ENCODE data around the gene SLC25A52. TPM values are rescaled to one million over a fixed set of nuclear protein-coding genes. Genes with fewer than 3 reads are reported as not detected.
"Not testable (repeated sequence)": the region's sequence is repeated elsewhere in the genome, so short reads cannot be mapped to it uniquely, and the experiment has no call there.

The SLC25A52 gene
- polyA plus RNA-seq, 3 donors: 0.21 to 0.44 TPM; not detected in 1

DNA sequence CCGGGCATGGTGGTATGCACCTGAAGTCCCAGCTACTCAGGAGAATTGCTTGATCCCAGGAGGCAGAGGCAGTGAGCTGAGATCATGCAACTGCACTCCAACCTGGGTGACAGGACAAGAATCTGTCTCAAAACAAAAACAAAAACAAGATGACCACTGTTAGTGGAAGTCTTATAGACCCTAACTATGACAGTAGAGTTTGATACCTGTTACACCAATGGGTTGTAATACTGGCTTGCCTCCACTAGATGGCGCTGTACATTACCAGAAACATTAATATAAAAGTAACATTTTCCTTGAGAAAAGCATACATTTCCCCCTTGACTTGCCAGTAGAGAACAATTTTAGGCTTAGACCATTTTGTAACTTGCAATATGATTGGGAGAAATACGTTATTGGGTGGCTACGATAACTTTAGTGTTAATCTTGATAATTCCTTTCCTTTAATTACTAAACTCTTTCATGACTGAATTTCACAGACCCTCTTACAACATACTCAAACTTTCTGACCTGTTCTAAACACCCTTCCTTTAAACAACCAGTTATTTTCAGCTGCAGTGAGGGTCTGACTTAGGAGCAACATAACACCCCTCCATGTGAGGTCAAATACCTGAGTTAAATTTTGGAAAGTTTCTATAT is 19.5 kb downstream of the SLC25A52 start:
- no peak for DNase-seq (ENCODE audit: low read depth in 3 of 3, low spot score in 2 of 3)

DNA sequence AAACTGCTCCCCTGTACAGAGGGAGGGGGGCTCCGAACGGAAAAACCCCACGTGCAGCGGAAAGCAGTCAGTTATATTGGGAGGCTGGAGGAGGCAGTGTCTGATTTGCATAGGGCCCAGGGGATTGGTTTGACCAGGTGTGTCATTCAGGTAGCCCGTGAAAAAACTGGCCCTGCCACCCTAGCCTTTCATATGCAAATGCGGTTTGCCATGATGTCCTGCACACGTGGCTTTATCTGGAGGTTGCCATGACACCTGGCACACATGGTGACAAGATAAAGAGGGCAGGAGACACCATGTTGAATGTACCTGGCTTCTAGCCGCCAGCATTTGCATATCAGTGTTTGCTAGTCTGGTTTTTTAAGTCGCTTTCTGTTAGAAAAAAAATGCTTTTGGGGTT is 20.5 kb downstream of the SLC25A52 start:
- no peak for DNase-seq (ENCODE audit: low read depth in 3 of 3, low spot score in 2 of 3)

DNA sequence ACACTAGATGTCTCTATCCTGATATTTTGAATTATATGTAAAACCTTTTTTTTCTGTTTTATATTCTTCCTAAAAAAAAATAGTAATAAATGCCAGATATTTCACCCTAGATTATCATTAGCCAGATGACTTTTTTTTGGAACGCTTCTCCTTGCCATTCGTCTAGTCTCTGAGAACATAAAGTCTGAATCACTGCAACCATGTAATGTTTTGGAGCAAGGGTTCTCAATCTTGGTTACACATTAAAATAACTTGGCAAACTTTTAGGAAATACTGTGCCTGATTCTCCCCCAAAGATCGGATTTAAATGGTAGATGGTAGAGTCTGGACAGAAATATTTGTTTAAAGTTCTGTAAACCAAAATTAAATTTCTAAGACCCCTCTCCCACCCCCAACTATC is 21.0 kb downstream of the SLC25A52 start:
- no peak for DNase-seq (ENCODE audit: low read depth in 3 of 3, low spot score in 2 of 3)

- DNase-seq (ENCODE audit: low read depth in 3 of 3, low spot score in 2 of 3): no peak
Measured at GRCh38 chr18:31738460-31739407, 21.9 kb downstream of the SLC25A52 start.

- no peak for DNase-seq (ENCODE audit: low read depth in 3 of 3, low spot score in 2 of 3)
Measured at GRCh38 chr18:31736630-31737029, 24.1 kb downstream of the SLC25A52 start.

DNA sequence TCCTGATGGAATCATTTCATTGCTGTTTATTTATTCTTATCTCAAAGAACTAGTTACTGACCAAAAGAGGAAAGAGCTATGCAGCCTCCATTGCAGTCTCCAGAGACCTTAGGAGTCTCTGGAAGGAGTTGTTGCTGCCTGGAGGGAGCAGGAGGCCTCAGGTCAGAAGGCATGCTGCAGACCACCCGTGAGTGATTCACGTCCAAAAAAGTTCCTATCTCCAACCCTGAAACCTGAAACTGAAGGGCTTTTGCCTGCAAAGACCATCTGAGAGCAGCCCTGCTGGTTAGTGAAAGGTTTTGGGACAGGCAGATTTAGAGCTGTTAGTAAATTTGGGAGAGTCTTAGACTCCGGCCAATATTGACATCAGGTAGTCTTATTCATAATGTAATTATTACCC is 29.1 kb downstream of the SLC25A52 start:
- no peak for DNase-seq (ENCODE audit: low read depth in 3 of 3, low spot score in 2 of 3)

DNA sequence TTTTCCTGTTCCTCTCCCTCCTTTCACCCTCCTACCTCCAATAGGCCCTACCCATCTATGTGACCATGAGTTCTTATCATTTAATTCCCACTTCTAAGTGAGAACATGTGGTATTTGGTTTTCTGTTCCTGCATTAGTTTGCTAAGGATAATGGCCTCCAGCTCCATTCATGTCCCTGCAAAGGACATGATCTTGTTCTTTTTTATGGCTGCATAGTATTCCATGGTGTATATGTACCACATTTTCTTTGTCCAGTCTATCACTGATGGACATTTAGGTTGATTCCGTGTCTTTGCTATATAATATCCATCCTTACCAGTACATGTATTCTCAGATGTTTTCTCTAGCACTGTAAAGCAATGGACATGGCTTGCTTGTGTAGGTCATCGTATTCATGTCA is 31.5 kb downstream of the SLC25A52 start:
- not testable (repeated sequence) for DNase-seq (ENCODE audit: low read depth in 3 of 3, low spot score in 2 of 3)

GRCh38 chr18:31723990-31724711 is 36.5 kb downstream of the SLC25A52 start:
- no peak for DNase-seq (ENCODE audit: low read depth in 3 of 3, low spot score in 2 of 3)

DNA sequence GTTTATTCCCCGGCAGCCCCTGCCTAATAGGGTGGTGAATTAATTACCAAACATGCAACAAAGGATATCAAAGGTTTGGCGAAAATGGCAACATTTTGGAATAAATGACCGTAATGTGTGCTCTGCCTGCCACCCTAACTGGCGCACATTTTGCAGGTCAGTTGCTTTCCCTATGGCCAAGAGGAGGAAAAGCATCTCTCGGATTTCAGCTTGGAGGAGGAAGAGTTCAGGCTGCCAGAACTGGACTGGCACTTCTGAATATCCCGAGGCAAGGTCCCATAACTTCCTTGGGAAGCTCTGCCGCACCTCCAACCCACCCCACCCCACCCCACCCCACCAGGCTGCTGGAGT is 37.1 kb downstream of the SLC25A52 start:
- no peak for DNase-seq (ENCODE audit: low read depth in 3 of 3, low spot score in 2 of 3)

- DNase-seq (ENCODE audit: low read depth in 3 of 3, low spot score in 2 of 3): peak; percentile 57 to 58 (median 57)
Measured at GRCh38 chr18:31722369-31722957, 38.2 kb downstream of the SLC25A52 start.

DNA sequence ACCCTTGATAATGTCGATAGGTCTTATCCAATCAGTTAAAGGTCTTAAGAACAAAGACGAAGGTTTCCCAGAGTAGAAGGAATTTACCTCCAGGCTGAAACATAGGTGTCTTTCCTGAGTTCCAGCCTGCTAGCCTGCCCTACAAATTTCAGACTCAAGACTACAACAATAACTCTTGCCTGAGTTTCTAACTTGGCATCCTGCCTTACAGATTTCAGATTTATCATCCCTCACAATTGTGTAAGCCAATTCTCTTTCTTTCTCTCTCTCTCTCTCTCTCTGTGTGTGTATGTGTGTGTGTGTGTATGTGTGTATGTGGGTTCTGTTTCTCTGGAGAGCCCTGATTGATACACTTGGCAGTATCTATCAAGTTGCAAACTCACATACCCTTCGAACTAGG is 39.1 kb downstream of the SLC25A52 start:
- DNase-seq (ENCODE audit: low read depth in 3 of 3, low spot score in 2 of 3): no peak

- no peak for DNase-seq (ENCODE audit: low read depth in 3 of 3, low spot score in 2 of 3)
Measured at GRCh38 chr18:31720867-31721266, 39.8 kb downstream of the SLC25A52 start.

GRCh38 chr18:31719363-31720006 is 41.2 kb downstream of the SLC25A52 start:
- no peak for DNase-seq (ENCODE audit: low read depth in 3 of 3, low spot score in 2 of 3)

- no peak for DNase-seq (ENCODE audit: low read depth in 3 of 3, low spot score in 2 of 3)
Measured at GRCh38 chr18:31718386-31718785, 42.3 kb downstream of the SLC25A52 start.

- DNase-seq (ENCODE audit: low read depth in 3 of 3, low spot score in 2 of 3): no peak
Measured at GRCh38 chr18:31716362-31716761, 44.3 kb downstream of the SLC25A52 start.

DNA sequence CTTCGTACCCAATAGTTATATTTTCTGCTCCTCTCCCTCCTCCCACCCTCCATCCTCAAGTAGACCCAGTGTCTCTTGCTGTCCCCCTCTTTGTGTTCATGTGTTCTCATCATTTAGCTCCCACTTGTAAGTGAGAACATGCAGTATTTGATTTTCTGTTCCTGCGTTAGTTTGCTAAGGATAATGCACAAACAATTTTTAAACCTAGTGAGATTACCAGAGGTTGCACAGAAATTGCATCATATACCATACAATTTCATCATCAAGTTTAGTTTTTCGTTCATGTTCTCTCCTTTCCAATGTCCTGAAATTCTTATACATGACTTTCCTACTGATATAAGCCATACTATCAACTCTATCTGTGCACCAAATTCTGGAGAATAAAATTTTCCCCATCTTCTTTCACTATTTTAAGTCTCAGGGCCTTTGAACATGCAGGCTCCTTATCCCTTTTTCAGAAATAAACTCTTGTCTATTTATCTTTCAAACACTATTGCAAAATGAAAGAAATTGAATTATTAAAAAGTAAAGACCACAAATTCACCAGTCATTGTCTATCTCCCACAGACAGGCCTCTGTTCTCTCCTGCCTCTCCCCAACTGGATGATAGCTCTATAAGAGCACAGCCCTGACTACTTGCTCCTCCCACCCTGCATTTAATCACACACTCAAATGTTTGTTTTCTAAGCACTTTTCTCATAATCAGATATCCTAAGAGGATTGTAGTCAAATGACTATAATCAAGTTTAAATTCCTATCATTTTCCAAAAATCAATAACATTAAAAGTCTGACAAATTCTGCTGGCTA is 49.1 kb downstream of the SLC25A52 start:
- DNase-seq (ENCODE audit: low read depth in 3 of 3, low spot score in 2 of 3): no peak

DNA sequence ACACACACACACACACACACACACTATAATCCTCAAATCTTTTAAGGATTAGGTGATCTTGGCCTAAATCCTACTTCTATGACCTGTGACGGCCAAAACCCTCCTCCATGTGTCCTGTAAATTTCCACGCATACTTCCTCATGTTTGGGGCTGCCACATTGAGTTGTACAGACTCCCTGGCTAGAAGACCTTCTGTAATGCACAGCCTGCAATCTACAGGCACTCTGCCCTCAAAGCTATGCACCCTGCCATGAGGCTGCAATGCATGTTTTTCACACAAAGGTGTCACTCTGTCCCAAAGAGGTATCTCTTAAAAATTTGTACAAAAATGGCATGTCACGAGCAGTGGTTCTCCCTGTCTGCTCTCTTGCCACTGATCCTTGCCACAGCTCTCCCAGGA is 49.9 kb downstream of the SLC25A52 start:
- DNase-seq (ENCODE audit: low read depth in 3 of 3, low spot score in 2 of 3): no peak
